ENCODE data around the gene NDUFA11.

Gene NDUFA11

DNA sequence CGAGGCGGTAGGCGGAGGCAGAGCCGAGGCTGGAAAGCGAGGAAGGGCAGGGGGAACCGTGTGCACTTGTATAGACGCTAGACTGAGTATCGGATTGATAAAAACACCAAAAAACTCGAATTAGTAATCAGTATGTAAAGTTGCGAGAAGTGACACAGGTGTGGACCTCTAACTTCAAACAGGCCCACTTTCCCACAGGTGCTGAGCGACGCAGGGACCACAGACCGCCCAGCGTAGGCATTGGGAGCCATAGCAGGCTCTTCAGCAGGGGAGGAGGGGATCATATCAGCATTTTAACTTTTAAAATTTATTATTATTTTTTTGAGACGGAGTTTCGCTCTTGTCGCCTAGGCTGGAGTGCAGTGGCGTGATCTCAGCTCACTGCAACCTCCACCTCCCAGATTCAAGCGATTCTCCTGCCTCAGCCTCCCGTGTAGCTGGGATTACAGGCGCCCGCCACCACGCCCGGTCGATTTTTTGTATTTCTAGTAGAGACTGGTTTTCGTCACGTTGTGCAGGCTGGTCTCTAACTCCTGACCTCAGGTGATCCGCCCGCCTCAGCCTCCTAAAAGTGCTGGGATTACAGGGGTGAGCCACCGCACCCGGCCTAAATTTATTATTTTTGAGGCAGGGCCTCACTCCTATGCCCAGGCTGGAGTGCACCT is 1.7 kb upstream of the NDUFA11 start:
- DNase-seq = no peak

DNA sequence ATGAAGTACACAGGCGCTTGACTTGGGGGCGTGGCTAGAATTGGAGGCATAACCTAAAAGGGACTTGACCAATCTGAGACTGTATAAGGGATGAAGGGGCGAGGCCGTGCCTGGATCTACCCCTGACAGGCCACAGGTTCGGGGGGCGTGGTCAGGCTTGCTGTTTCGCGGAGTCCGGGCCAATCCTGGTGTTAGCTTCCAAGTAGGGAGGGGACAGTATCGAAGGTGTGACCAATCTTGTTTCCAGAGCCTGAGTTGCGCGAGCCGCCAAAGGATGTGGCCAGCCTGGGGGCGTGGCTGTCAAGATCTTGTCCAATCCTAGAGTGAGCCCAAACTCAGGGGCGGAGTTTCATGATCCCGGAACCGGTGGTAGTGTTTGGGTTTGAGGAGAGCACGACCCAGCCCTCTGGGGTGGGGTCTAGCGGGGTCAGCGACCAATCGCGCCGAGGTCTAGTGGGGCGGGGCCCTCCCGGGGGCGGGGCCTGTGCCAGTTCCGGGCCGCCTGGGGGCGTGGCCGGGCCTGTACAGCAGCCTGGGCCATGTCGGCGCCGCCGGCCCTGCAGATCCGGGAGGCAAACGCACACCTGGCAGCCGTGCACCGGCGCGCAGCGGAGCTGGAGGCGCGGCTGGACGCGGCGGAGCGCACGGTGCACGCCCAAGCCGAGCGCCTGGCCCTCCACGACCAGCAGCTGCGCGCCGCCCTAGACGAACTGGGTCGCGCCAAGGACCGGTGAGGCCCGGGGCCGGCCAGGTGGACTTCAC is 943 bp upstream of the NDUFA11 start, which contains the start of gene VMAC:
Gene VMAC (plus strand): TSS at position 521 of the 762 bp plus-strand sequence. CDS start 19 bp downstream, at position 540.
- peak; percentile 100 for DNase-seq

DNA sequence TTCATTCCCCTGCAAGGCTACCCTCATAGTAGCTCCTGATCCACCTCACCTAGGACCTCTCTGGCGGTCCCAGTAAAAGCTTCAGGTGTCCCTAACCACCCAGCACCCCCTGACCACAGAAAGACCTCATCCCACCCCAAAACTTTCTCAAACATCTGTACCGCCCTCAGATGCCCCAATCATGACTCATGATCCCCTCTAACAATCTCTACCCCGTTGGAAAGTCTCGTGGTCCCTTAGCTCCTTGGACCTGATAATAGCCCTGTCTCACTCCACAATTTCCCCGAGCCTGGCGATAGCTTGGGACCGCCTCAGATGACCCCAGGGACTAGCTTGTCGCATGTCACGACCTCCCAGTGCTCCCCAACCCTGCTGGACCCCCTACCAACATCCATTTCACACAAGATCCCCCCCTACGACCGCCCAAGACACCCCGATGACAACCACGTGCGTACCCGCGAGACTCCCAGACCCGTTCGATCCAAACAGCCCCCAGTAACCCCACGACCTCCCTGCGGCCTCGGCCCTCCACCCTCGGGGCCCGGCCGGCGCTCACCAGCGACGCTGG is 450 bp downstream of the NDUFA11 start:
- DNase-seq = no peak

DNA sequence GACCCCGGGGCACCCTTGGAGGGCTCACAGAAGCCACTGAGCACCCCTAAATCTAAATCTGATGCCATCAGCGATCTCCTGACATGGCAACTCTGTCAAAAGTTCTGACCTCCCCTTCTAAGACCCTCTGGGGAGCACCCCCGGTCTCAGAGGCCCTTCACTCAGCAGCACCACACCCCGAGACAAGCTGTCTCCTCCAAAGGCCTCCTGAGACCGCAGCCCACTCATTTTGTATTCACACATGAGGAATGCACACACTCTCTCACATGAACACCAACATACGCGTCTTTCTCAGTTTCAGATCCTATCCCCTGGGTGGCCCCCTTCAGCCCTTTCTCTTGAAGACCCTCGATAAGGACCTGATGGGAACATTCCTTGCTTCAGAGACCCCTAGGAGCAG is 2.6 kb downstream of the NDUFA11 start:
- no peak for DNase-seq

DNA sequence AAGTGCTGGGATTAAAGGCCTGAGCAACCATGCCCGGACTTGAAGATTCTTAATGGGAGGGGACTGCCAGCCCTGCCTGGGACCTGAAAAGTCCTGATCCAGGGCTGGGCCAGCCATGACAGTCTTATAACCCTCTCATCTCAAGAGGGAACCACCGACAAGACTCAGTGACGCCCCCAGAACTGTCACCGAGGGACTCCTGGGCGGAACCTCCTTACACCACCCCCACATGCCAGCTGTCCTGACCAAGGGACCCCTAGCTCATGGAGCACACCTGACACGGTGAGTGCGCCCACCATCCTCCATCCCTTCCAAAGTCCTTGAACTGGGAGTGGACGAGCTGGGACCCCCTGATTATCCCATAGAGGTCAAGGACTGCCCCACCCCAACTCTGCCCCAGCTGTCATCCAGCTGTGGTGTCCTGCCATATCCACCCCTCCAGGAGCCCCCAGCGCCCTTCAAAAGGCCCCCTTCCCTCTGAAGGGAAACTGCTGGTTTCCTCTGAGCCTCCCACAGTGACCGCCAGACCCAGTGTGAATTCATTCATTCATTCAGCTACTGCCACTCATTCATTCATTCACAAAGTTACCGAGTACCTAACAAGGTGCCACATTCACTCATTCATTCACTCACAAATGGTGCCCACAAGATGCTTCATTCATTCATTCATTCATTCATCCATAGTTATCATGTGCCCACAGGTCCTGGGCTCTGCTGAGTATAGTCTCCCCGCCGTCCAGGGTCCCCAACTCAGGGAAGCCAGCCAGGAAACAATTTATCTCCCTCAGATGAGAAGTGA is 3.7 kb downstream of the NDUFA11 start:
- no peak for DNase-seq

DNA sequence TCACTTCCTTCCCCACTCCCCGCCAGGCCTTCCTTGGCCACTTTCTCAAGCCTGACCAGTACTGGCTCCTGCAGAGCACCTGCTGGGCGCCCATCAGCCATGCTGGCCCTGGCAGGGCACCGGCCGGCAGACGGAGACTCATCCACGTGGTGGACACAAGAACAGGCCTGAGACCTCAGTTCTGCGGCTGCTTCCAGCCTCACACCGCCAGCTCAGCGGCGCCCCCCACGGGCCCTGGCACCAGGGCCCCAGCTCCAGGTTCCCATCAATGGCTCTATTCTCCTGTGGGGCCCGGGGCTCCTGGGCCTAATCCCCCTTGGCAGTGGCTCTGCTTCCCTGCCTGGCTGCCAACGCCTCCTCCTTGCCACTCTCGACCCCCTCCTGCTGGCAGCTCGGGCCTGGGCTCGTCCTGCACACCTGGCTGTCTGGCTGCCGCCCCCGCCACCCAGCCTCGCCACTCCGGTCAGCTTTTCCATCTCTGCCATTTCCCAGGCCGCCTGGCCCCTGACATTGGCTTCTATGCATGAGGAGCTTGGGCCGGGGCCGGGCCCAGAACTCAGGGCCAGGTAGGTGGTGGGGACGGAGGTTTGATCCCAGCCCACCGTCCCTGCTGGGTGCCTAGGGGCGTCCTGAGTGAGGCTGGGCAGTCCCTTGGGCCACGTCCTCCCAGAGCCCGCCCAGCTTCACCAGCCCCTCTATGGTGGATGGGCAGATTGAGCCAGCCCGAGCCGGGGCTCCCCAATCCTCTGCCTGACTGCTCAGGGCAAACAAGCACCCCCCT is 6.2 kb downstream of the NDUFA11 start:
- no peak for DNase-seq

DNA sequence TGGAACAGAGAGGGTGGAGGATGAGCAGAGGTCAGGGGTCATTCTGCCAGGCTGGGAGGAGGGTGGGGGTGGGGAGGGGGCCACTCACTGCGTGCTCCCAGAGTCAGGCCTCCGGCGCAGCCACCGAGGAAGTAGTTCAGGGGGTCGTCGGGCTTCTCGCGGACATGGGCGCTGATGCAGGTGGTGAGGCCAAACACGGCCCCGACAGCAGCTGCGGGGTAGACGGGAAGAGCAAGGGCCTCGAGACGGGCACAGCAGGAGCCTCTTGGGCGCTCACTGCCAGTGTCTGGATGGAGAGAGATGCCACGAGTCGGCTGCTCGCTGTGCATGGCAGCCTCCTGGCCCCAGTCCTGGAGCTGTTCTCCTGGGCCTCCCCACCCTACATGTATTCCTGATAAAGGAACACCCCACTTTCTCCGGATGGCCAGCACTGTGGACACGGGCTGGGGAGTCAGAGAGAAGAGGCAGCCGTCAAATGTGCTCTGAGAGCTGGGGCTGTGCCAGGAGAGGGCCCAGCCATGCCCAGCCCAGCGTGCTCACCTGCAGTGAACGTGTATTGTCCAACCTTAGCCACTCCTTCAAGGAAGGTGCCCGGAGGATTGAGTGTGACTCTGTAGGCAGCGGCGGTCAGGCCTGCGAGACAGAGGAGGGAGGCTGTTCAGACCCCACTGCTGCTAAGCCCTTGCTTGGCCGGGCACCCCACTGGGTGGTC is 7.1 kb downstream of the NDUFA11 start:
- DNase-seq = no peak

DNA sequence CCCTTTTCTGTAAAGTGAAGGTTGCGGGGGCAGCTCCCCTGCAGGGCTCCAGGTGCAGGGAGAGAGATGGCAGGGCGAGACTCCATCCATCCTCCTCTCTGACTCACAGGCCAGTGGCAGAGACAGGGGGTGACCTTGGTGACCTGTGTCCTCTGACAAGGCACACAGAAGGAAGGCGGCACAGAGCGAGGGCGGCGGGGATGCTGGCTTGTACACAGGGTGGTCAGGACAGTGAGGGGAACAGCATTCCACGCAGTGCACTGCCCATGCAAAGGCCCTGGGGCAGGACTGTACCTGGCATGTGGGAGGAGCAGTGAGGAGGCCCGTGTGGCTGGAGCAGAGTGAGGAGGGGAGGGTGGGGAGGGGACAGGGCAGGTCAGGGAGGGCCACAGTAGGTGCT is 7.7 kb downstream of the NDUFA11 start:
- no peak for DNase-seq

DNA sequence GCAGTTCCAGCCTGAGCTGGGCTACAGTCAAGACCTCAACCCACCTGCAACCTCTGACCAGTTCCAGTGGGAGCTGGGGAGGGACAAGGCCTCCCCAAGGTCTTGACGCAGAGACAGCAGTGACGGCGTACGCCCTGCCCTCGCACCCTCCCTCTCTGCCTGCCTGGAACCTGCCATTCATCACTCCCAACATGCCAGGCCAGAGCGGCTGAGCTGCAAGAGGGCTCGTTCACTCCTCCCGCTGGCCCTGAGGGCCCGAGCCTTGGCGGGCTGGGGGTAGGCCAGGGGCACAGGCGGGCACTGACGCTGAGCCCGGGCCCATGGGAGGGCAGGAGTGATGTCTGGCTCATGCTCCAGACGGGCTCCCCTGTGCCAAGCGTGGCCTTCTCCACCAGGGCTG is 8.2 kb downstream of the NDUFA11 start:
- no peak for DNase-seq

DNA sequence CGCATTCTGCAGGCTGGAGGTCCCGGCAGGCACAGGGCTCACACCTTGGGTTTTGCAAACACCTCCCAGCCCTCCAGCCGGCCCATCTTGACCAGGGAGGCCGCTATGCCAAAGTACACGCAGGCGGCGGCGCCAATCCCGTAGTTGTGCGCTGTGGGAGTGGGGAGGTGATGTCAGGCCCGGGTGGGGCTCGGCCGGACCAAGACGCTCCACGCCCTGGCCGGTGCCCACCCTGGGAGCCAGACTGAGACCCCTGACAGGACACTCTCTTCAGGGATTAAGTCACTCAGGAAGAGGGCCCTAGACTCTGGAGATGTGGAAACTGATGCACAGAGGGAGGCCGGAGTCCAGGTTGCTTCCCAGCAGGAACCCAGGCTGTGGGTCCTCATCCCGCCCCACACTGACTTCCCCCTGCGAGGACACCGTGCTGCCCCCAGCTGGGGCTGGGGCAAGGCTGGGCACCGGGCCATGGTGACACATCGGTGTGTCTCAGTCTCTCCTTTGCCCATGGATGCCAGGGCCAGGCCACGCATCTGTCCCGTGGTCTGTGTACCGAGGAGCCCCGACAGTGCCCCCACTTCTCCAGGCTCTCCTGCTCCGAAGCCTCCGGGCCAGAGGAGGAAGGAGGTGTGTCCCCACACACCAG is 8.8 kb downstream of the NDUFA11 start:
- DNase-seq = no peak

DNA sequence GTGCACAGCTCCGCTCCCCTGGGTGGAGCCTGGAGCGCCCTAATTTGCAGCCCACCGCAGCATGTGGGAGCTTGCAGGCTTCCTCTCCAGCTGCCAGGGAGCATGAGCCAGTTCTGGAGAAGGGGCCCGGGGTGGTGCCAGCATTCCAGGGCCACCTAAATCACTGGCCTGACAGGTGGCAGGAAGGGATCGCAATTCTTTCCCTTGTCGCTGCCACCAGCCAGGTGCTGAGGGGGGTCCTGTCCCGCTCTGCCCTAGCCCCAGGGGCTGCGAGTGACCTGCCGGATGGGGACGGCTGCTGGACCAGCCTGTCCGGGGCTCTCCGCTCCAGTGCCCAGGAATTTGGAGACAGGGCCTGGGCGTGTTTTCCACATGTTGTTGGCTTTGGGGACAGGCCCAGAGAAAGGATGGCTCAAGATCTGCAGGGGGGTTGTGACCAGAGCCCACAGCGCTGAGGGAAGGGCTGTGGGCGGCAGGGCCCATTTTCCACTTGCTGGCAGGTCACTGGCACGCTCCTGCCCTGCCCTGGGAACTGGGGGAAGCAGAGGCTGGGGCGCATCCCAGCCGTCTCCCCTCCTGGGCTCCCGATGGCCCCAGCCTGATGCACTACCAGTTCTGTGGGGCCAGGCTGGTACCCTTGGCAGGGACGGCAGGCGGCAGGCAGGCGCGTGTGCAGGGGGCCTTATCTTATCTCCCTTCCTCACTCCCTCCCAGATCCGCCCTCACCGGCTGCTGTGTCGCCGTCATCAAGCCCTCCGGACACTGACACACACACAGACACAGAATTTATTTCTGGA is 9.5 kb downstream of the NDUFA11 start:
- peak in 1 of 2 experiments; percentile 32 for DNase-seq

DNA sequence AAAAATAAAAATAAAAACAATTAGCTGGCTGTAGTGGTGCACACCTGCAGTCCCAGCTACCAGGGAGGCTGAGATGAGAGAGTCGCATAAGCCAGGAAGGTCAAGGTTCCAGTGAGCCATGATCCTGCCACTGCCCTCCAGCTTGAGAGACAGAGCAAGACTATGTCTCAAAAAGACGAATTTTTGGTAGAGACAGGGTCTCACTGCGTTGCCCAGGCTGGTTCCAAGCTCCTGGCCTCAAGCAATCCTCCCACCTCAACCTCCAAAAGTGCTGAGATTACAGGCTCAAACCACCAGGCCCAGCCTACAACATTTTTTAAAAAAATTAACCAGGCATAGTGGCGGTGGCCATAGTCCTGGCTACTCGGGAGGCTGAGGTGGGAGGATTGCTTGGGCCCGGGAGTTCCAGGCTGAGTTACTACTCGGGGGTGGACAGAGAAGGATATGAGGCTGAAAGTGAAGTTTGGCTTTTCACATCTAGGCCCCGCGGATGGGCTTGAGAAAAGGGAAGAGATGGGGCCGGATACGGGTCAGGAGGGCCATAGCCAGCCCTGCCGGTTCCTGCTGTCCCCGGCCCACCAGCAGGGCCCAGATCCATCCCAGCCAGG is 10.2 kb downstream of the NDUFA11 start:
- DNase-seq = no peak

DNA sequence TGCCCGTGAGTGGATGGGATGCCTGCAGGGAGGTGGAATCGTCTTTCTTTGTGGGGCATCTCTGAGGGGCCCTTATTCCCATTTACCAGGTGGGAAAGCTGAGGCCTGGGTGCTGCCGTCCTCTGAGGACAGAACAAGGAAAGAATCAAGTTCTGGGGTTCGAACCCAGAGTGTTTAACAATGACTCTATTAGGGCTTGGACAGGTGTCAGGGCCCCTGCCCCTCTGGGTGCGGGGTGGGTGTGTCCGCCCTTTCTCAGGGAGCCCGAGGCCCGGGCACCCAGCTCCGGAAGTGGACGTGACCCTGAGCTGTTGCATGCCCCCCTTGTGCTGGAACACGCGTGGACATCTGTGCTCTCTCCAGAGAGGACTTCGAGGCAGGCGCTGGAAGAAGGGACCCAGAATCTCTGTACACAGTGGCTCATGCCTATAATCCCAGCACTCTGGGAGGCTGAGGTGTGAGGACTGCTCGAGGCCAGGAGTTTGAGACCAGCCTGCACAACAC is 10.8 kb downstream of the NDUFA11 start:
- DNase-seq = no peak

DNA sequence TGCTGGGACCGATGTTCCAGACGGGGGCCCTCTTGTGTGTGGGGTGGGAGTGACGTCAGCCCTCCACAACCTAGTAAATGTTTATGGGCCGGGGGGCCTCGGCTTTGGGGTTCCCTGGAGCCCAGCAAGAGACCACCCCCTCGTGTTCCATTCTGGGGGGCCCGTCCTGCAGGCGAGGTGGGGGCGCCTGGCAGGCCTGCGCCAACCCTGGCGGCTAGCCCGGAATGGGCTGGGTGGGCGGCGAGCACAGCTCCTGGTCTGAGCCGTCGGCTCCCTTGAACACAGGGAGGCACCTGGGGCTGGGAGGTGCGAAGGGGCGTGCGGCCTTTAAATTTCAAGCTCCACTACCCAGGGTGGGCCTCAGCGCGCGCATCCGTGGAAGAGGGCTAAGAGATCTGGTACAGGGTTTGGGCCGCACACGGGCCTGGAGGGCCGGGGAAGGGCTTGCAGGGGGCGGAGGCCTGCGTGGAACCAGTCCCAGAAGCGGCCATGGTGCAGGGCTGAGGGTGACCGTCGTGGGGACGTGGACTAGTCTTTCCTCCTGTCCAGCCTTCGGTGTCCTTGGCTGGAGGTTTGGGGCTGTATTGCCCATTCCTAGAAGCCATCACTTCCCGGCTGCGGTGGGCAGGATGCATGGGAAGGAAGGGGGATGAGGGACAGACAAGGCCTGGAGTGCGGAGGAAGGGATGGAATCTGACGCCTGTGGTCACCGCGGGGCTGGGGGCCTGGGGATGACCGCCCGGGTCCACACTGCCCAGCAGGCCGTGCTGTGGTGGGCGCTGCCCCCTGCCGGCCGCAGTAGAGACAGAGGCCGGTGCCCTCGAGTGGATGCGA is 11.4 kb downstream of the NDUFA11 start:
- DNase-seq = no peak

DNA sequence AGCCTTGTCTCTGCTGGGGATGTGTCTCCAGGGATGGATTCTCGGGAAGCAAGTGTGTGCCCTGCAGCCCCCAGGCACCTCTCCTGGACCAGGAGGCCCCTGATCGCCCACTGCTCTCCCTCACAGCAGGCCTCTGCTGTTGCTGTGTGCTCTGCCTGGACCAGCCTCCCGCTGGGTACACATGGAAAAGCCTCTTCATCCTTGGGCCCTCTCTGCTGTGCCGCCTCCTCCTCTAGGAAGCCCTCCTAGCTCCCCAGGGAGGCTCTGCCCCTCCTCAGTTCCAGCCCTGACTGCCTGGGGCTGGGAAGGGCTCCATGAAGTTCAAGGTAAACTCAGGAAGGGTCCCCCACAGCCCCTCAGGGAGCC is 12.0 kb downstream of the NDUFA11 start:
- no peak for DNase-seq

DNA sequence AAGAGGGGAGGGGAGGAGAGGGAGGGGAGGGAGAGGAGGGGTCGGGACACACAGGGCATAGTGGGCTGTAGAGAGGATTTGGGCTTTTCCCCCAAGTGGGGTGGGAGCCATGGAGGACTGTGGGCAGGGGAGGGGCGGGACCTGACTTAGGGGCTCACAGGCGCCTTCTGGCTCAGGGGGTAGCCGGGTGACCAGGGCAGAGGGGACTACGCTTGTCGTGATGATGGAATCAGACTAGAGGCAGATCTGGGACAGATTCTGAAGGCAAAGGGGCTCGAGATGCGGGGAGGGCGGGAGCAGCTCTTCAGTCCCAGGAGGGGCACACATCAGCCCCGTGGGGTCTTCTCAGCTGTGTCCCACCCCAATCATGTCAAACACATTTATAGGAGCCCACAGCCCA is 13.5 kb downstream of the NDUFA11 start:
- DNase-seq = no peak

DNA sequence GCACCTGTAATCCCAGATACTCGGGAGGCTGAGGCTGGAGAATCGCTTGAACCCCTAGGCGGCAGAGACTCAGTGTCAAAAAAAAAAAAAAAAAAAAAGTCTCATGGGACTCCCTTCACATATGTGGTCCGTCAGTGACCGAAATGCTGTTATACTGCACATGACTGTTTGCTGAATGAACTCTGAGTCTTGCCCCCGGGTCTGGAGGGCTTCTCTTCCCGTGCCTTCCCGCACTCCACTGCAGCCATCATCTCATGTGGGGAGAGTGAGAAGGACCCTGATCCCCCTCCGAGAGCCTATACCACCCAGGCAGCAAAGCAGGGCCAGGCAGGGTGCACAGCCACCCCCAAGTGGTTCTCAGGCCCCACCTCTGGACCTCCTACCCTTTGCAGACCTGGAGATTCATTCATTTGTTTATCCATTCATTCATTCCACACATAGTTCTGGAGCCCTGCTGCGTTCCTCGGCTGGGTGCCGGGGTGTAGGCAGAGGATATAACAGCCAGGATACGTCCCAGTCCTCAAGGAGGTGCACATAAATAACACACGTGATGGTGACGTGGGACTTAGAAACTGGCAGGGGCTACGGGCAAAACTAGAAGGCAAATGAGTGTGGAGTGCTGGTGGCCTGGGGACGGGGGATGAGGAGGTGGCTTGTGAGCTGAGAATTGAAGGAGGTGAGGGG is 14.2 kb downstream of the NDUFA11 start:
- no peak for DNase-seq
